SU-DHL-6 (cell line): ENCODE results near the gene ARV1.
"Not testable (repeated sequence)": the region's sequence is repeated elsewhere in the genome, so short reads cannot be mapped to it uniquely, and the experiment has no call there.

Experiments used
- H2AFZ ChIP-seq: fragments of 200-600 bp; sonication (generic); 2 replicates; pipeline ENCODE4 v1.6.1; 2014; ENCODE audit warnings: low read depth, mild to moderate bottlenecking, moderate library complexity, mixed read lengths, antibody characterized with exemption, low read length; ENCODE audit not compliant: severe bottlenecking
- H3F3A ChIP-seq: fragments of 200-600 bp; shearing (Covaris generic); 2 replicates; pipeline ENCODE4 v1.6.0; 2016; ENCODE audit warnings: antibody characterized with exemption, mild to moderate bottlenecking; ENCODE audit not compliant: insufficient read depth
- H3K27ac ChIP-seq: fragments of 200-600 bp; sonication (generic); 2 replicates; pipeline ENCODE4 v1.5.1; 2016; ENCODE audit warnings: low read depth, mild to moderate bottlenecking, low read length, moderate library complexity, mixed read lengths
- H3K27me3 ChIP-seq: fragments of 200-600 bp; sonication (generic), shearing (Covaris generic); 2 replicates; pipeline ENCODE4 v1.6.0; 2014; ENCODE audit warnings: mild to moderate bottlenecking, low read length
- H3K36me3 ChIP-seq: fragments of 200-600 bp; sonication (generic); 2 replicates; pipeline ENCODE4 v1.6.1; 2014; ENCODE audit warnings: mild to moderate bottlenecking, low read length, mixed read lengths
- H3K4me2 ChIP-seq: fragments of 300-600, 200-600 bp; shearing (Covaris generic), sonication (generic); 2 replicates; pipeline ENCODE4 v1.6.0; 2014; ENCODE audit warnings: low read length, low read depth, mild to moderate bottlenecking; ENCODE audit not compliant: poor library complexity, severe bottlenecking
- H3K4me3 ChIP-seq: fragments of 200-600 bp; sonication (generic); 2 replicates; pipeline ENCODE4 v1.5.1; 2014; ENCODE audit warnings: antibody characterized with exemption, low read length, mild to moderate bottlenecking, mixed read lengths; ENCODE audit not compliant: insufficient read depth, poor library complexity, severe bottlenecking
- H3K79me2 ChIP-seq: fragments of 200-600 bp; sonication (generic); 2 replicates; pipeline ENCODE4 v1.6.1; 2014; ENCODE audit warnings: mild to moderate bottlenecking, low read length, moderate library complexity; ENCODE audit not compliant: insufficient read depth
- H3K9ac ChIP-seq: fragments of 200-600 bp; sonication (generic); 2 replicates; pipeline ENCODE4 v1.7.0; 2014; ENCODE audit warnings: mild to moderate bottlenecking, low read length
- H3K9me2 ChIP-seq: fragments of 200-600 bp; sonication (generic); replicated peaks from 2 replicates; pipeline ENCODE4 v1.6.1; 2014; ENCODE audit warnings: low read length; ENCODE audit not compliant: insufficient read depth
- H3K9me3 ChIP-seq: fragments of 200-600 bp; sonication (generic); 2 replicates; pipeline ENCODE4 v1.6.1; 2014; ENCODE audit warnings: low read length, mixed read lengths; ENCODE audit not compliant: insufficient read depth
- H4K20me1 ChIP-seq: fragments of 200-600 bp; sonication (generic); 2 replicates; pipeline ENCODE4 v1.6.1; 2014; ENCODE audit warnings: low read depth, mild to moderate bottlenecking, antibody characterized with exemption, low read length, moderate library complexity, mixed read lengths
- CTCF ChIP-seq: fragments of 200-600 bp; sonication (generic); IDR thresholded peaks from one replicate; pipeline ENCODE4 v1.5.1; 2017; ENCODE audit warnings: antibody characterized with exemption, mild to moderate bottlenecking, low read length, moderate library complexity; ENCODE audit not compliant: insufficient read depth, poor library complexity, severe bottlenecking
- EZH2phosphoT487 ChIP-seq: fragments of 200-600 bp; sonication (generic), shearing (Covaris generic); conservative IDR thresholded peaks from 2 replicates; pipeline ENCODE4 v1.6.1; 2018; ENCODE audit warnings: mild to moderate bottlenecking, antibody characterized with exemption, low read length, moderate library complexity, mixed read lengths

ARV1 gene

GRCh38 chr1:231000639-231001038 lies 21.7 kb downstream of the ARV1 start:
- Histone ChIP-seq H3K27me3 (no peaks in the 10 kb centered on the region), H3K36me3 (peaks cover 13% of the 10 kb centered on the region; the same call in 1 of the 2 replicates), H3K4me3 (no peak overlapping the region), H3K27ac (no peak overlapping the region), H3K9me3 (no peaks in the 10 kb centered on the region), H3K9me2 (no peaks in the 10 kb centered on the region), H4K20me1 (no peaks in the 10 kb centered on the region), H3F3A (no peaks in the 10 kb centered on the region), H2AFZ (no peak overlapping the region), H3K79me2 (no peaks in the 10 kb centered on the region), H3K9ac (no peak overlapping the region), H3K4me2 (no peak overlapping the region)
- TF ChIP-seq EZH2phosphoT487: no peak
- no peak for TF ChIP-seq CTCF

GRCh38 chr1:231001892-231002291 lies 23.0 kb downstream of the ARV1 start:
- Histone ChIP-seq H3K9ac (no peak overlapping the region), H3K4me3 (no peak overlapping the region), H3K27me3 (no peaks in the 10 kb centered on the region), H3K4me2 (no peak overlapping the region), H3K79me2 (no peaks in the 10 kb centered on the region), H3K9me2 (no peaks in the 10 kb centered on the region), H2AFZ (no peak overlapping the region), H4K20me1 (no peaks in the 10 kb centered on the region), H3K9me3 (peaks cover 2% of the 10 kb centered on the region; the same call in 1 of the 2 replicates), H3K36me3 (0 out of 2 replicates have a peak, but pooled peaks cover 8% of the 10 kb centered on the region), H3F3A (no peaks in the 10 kb centered on the region), H3K27ac (no peak overlapping the region)
- TF ChIP-seq EZH2phosphoT487 (no peak), CTCF (no peak)

- not testable (repeated sequence) for H3K4me2 ChIP-seq, H3K9me2 ChIP-seq, H2AFZ ChIP-seq, H3K9ac ChIP-seq, H3F3A ChIP-seq, H3K36me3 ChIP-seq, H3K79me2 ChIP-seq, H3K9me3 ChIP-seq, H4K20me1 ChIP-seq, H3K27me3 ChIP-seq, H3K4me3 ChIP-seq, H3K27ac ChIP-seq
Observed at GRCh38 chr1:231007535-231007934, 28.6 kb downstream of the ARV1 start.

- H3K9me3 ChIP-seq: peaks cover 6% of the 10 kb centered on the region; the same call in 1 of the 2 replicates
- no peaks in the 10 kb centered on the region for H3K79me2 ChIP-seq
- no peak overlapping the region for H3K4me2 ChIP-seq
- H3K9ac ChIP-seq: no peak overlapping the region
- H3K27ac ChIP-seq: no peak overlapping the region
- H3K36me3 ChIP-seq: no peaks in the 10 kb centered on the region
- no peak overlapping the region for H2AFZ ChIP-seq
- H3K27me3 ChIP-seq: no peaks in the 10 kb centered on the region
- no peak overlapping the region for H3K4me3 ChIP-seq
- H3F3A ChIP-seq: no peaks in the 10 kb centered on the region
- no peaks in the 10 kb centered on the region for H3K9me2 ChIP-seq
- TF ChIP-seq EZH2phosphoT487 (no peak), CTCF (no peak)
- H4K20me1 ChIP-seq: no peaks in the 10 kb centered on the region
Observed at GRCh38 chr1:231011360-231011759, 32.5 kb downstream of the ARV1 start.
